SK-N-SH (cell line): Measurements from ENCODE around the gene MLKL. TPM values are rescaled to one million over a fixed set of nuclear protein-coding genes. Genes with fewer than 3 reads are reported as not detected.

Experiments used
- CTCF ChIA-PET: fragments of 300-600, 350-600 bp; formaldehyde crosslinking; extraction: SDS; loops from one replicate; lab custom pipeline; 2021; lab: Yijun Ruan, JAX
- POLR2A ChIA-PET: fragments of 350-600 bp; sonication (Branson Sonifier 250); formaldehyde crosslinking; extraction: SDS; loops from one replicate; lab custom pipeline; 2020; ENCODE audit warnings: antibody characterized with exemption, inconsistent platforms; lab: Yijun Ruan, JAX
- DNase-seq: peaks from one replicate; pipeline ENCODE4 v3.0.0; 2012
- H2AFZ ChIP-seq: fragments of 200-600 bp; sonication (generic); 2 replicates; pipeline ENCODE4 v1.8.1; 2016; ENCODE audit warnings: antibody characterized with exemption, mild to moderate bottlenecking, low read depth
- H3F3A ChIP-seq: fragments of 200-600 bp; sonication (generic); replicated peaks from 2 replicates; pipeline ENCODE3; 2016; ENCODE audit warnings: antibody characterized with exemption, mild to moderate bottlenecking; ENCODE audit not compliant: insufficient read depth
- H3K27ac ChIP-seq, 2 experiments: fragments of 200-500 bp in 1 of 2; fragments of 200-600 bp in 1 of 2; sonication (Bioruptor generic) in 1 of 2; sonication (generic), shearing (Covaris generic) in 1 of 2; 2 replicates each; pipeline versions ENCODE4 v1.5.1 to v1.6.1; 2014 to 2016; ENCODE audit warnings: low read depth in 2 of 2, inconsistent platforms in 1 of 2, low read length in 1 of 2, mild to moderate bottlenecking in 1 of 2, mixed read lengths in 1 of 2
- H3K27me3 ChIP-seq: fragments of 200-600 bp; sonication (generic), shearing (Covaris generic); 2 replicates; pipeline ENCODE4 v1.6.1; 2016; ENCODE audit warnings: mixed run types; ENCODE audit not compliant: insufficient read depth
- H3K36me3 ChIP-seq, 2 experiments: fragments of 200-500 bp in 1 of 2; fragments of 200-600 bp in 1 of 2; sonication (Bioruptor generic) in 1 of 2; sonication (generic) in 1 of 2; replicated peaks in 1 of 2; 2 replicates each; pipeline versions ENCODE3 to v1.5.1; 2014 to 2016; ENCODE audit warnings: low read length in 1 of 2, mild to moderate bottlenecking in 1 of 2; ENCODE audit not compliant: insufficient read depth in 2 of 2, control insufficient read depth in 1 of 2
- H3K4me1 ChIP-seq, 2 experiments: fragments of 200-500 bp in 1 of 2; fragments of 200-600 bp in 1 of 2; sonication (Bioruptor generic) in 1 of 2; sonication (generic), shearing (Covaris generic) in 1 of 2; 2 replicates each; pipeline versions ENCODE4 v1.5.1 to v1.6.1; 2014 to 2016; ENCODE audit warnings: low read depth in 1 of 2, low read length in 1 of 2, mixed run types in 1 of 2; ENCODE audit not compliant: insufficient read depth in 2 of 2, control insufficient read depth in 1 of 2
- H3K4me2 ChIP-seq: fragments of 200-600 bp; sonication (generic), shearing (Covaris generic); 2 replicates; pipeline ENCODE4 v1.6.1; 2017; ENCODE audit warnings: mixed run types
- H3K4me3 ChIP-seq, 2 experiments: fragments of 200-500 bp in 1 of 2; fragments of 200-600 bp in 1 of 2; sonication (Bioruptor generic) in 1 of 2; sonication (generic), shearing (Covaris generic) in 1 of 2; 2 replicates each; pipeline versions ENCODE4 v1.5.1 to v1.8.1; 2014 to 2016; ENCODE audit warnings: low read depth in 2 of 2, inconsistent platforms in 1 of 2, low read length in 1 of 2, mild to moderate bottlenecking in 1 of 2, mixed read lengths in 1 of 2, moderate library complexity in 1 of 2
- H3K79me2 ChIP-seq: fragments of 200-600 bp; sonication (generic); 2 replicates; pipeline ENCODE4 v1.8.1; 2017; ENCODE audit warnings: mild to moderate bottlenecking; ENCODE audit not compliant: insufficient read depth
- H3K9ac ChIP-seq: fragments of 200-600 bp; sonication (generic); 2 replicates; pipeline ENCODE4 v1.6.1; 2017; ENCODE audit warnings: mixed run types
- H3K9me2 ChIP-seq: fragments of 200-600 bp; sonication (generic); 2 replicates; pipeline ENCODE4 v1.6.1; 2017; ENCODE audit warnings: mixed run types
- H3K9me3 ChIP-seq: fragments of 200-600 bp; sonication (generic); 2 replicates; pipeline ENCODE4 v1.6.1; 2017; ENCODE audit warnings: mixed run types, mild to moderate bottlenecking, moderate library complexity
- H4K20me1 ChIP-seq: fragments of 200-600 bp; sonication (generic); 2 replicates; pipeline ENCODE4 v1.6.1; 2017; ENCODE audit warnings: mild to moderate bottlenecking, mixed run types; ENCODE audit not compliant: insufficient read depth
- CHD2 ChIP-seq: fragments of 150-350 bp; IDR thresholded peaks from 2 replicates; pipeline ENCODE4 v1.6.1; 2018; ENCODE audit warnings: low read length; ENCODE audit not compliant: partially characterized antibody
- CTCF ChIP-seq: fragments of 200-600 bp; sonication (generic); IDR thresholded peaks from 2 replicates; pipeline ENCODE4 v1.6.1; 2017; ENCODE audit warnings: antibody characterized with exemption, mild to moderate bottlenecking, moderate library complexity
- ELF1 ChIP-seq: IDR thresholded peaks from 2 replicates; pipeline ENCODE4 v1.4.0; 2012
- EZH2phosphoT487 ChIP-seq: fragments of 200-600 bp; sonication (generic); IDR thresholded peaks from 2 replicates; pipeline ENCODE4 v1.6.1; 2017; ENCODE audit warnings: low read depth, mixed run types, mild to moderate bottlenecking, antibody characterized with exemption, moderate library complexity, borderline replicate concordance
- FOXJ3 ChIP-seq: sonication (generic); formaldehyde crosslinking; IDR thresholded peaks from 2 replicates; pipeline ENCODE4 v1.5.1; 2020; ENCODE audit warnings: mild to moderate bottlenecking, missing genetic modification reagents
- GABPA ChIP-seq: IDR thresholded peaks from 2 replicates; pipeline ENCODE4 v1.4.0; 2012; ENCODE audit warnings: low read depth, mild to moderate bottlenecking
- IRF3 ChIP-seq: fragments of 150-350 bp; IDR thresholded peaks from 2 replicates; pipeline ENCODE4 v1.6.1; 2016; ENCODE audit warnings: mild to moderate bottlenecking, low read depth, low read length
- JUND ChIP-seq: IDR thresholded peaks from 2 replicates; pipeline ENCODE4 v1.4.0; 2012
- MXI1 ChIP-seq: IDR thresholded peaks from 2 replicates; pipeline ENCODE4 v1.6.1; 2012; ENCODE audit warnings: mild to moderate bottlenecking, low read depth, low read length, improper control_type of control experiment
- POLR2AphosphoS5 ChIP-seq: IDR thresholded peaks from 2 replicates; pipeline ENCODE4 v1.6.1; 2012; ENCODE audit warnings: low read depth, low read length
- RAD21 ChIP-seq: IDR thresholded peaks from 2 replicates; pipeline ENCODE4 v1.6.1; 2012; ENCODE audit warnings: mild to moderate bottlenecking, low read length
- RCOR1 ChIP-seq: fragments of 150-350 bp; IDR thresholded peaks from 2 replicates; pipeline ENCODE4 v1.6.1; 2017; ENCODE audit warnings: antibody characterized with exemption, low read length
- REST ChIP-seq: IDR thresholded peaks from 2 replicates; pipeline ENCODE4 v1.6.1; 2012; ENCODE audit warnings: mild to moderate bottlenecking, low read depth, low read length, moderate library complexity
- RFX5 ChIP-seq: IDR thresholded peaks from 2 replicates; pipeline ENCODE4 v1.6.1; 2012; ENCODE audit warnings: mild to moderate bottlenecking, improper control_type of control experiment, low read length
- SMC3 ChIP-seq: IDR thresholded peaks from 2 replicates; pipeline ENCODE4 v1.6.1; 2012; ENCODE audit warnings: low read depth, low read length, improper control_type of control experiment
- TEAD4 ChIP-seq: IDR thresholded peaks from 2 replicates; pipeline ENCODE4 v1.4.0; 2012; ENCODE audit warnings: mild to moderate bottlenecking, borderline replicate concordance; ENCODE audit not compliant: insufficient read depth
- USF1 ChIP-seq: IDR thresholded peaks from 2 replicates; pipeline ENCODE4 v1.4.0; 2012; ENCODE audit warnings: low read depth, borderline replicate concordance
- YY1 ChIP-seq: IDR thresholded peaks from 2 replicates; pipeline ENCODE4 v1.4.0; 2012; ENCODE audit warnings: low read depth, mild to moderate bottlenecking
- WGBS: methylation state at CpG from one replicate; pipeline ENCODE4 v1.1.6; 2017; ENCODE audit warnings: low lambda C conversion rate; 5-methylcytosine and 5-hydroxymethylcytosine counted together
- polyA plus RNA-seq, 3 experiments: library from polyadenylated mRNA; depleted of rRNA; stranded (reverse); fragments of >200 nt; gene quantifications; 2 replicates each; pipeline ENCODE4 v1.2.3, GENCODE V29; 2012

Gene MLKL
- polyA plus RNA-seq, 1 of the 3 experiments (the other 2 are of a cell fraction), result 3.6 TPM

- Histone ChIP-seq H3F3A (peaks cover 38% of the 10 kb centered on the region), H4K20me1 (peaks cover 24% of the 10 kb centered on the region; the same call in 1 of the 2 replicates), H3K27ac (peak overlapping the region in 1 of 2 experiments; percentile 34; a peak in 1 of 4 replicates), H3K9me3 (no peaks in the 10 kb centered on the region), H3K79me2 (peaks cover 98% of the 10 kb centered on the region), H3K4me1 (no peaks in the 10 kb centered on the region), H3K9ac (no peak overlapping the region), H3K4me3 (no peak overlapping the region), H3K9me2 (no peaks in the 10 kb centered on the region), H3K4me2 (no peak overlapping the region), H3K36me3 (peaks cover 28 to 66% of the 10 kb centered on the region in 2 experiments), H2AFZ (no peak overlapping the region), H3K27me3 (no peaks in the 10 kb centered on the region)
- ChIA-PET CTCF (interaction anchor here (0.8 to 4.0 kb wide), 24 partner anchors 10 to 341 kb away, joined by 3 to 37 read pairs (median 4); partner anchors contain the start of genes MLKL and RFWD3), POLR2A (no interaction called here)
- no peak for TF ChIP-seq ELF1
- TF ChIP-seq RAD21, result peak; percentile 22; the same call in 1 of the 2 replicates
- TF ChIP-seq POLR2AphosphoS5, result no peak
- no peak for TF ChIP-seq TEAD4
- no peak for TF ChIP-seq JUND
- peak; percentile 81 for TF ChIP-seq CTCF
- TF ChIP-seq SMC3, result no peak
- peak; percentile 31 for DNase-seq
- WGBS, result 69% methylated on average over 6 of the region's 6 CpGs
Measured at GRCh38 chr16:74650966-74651567, 49.6 kb downstream of the MLKL start.

GRCh38 chr16:74649839-74650504 lies 50.7 kb downstream of the MLKL start:
- H3K9me3 ChIP-seq, result no peaks in the 10 kb centered on the region
- CTCF ChIA-PET, result interaction anchor here (0.9 to 4.0 kb wide), 8 partner anchors 10 to 213 kb away, joined by 3 to 37 read pairs (median 4); no protein-coding TSS in a partner anchor
- no peak overlapping the region for H3K9ac ChIP-seq
- H3K9me2 ChIP-seq, result no peaks in the 10 kb centered on the region
- H3K27ac ChIP-seq, result 0 out of 4 replicates have a peak overlapping the region, but pooled peaks of 1 of the 2 experiments have one; percentile 3
- H3F3A ChIP-seq, result peaks cover 34% of the 10 kb centered on the region
- peaks cover 98% of the 10 kb centered on the region for H3K79me2 ChIP-seq
- H4K20me1 ChIP-seq, result peaks cover 23% of the 10 kb centered on the region; the same call in 1 of the 2 replicates
- TF ChIP-seq IRF3, result no peak
- TF ChIP-seq REST, result no peak
- TF ChIP-seq MXI1, result no peak
- TF ChIP-seq SMC3, result no peak
- TF ChIP-seq EZH2phosphoT487, result no peak
- no peak for TF ChIP-seq GABPA
- TF ChIP-seq YY1, result no peak
- no peak for TF ChIP-seq CHD2
- TF ChIP-seq RAD21, result no peak
- no peak for TF ChIP-seq USF1
- no peak for TF ChIP-seq RFX5
- no peak for TF ChIP-seq POLR2AphosphoS5
- TF ChIP-seq RCOR1, result no peak
- TF ChIP-seq FOXJ3 (CRISPR knock-in tag), result no peak
- TF ChIP-seq, all 33 proteins: peak for 0
- Histone ChIP-seq H3K27me3 (no peaks in the 10 kb centered on the region), H3K4me3 (no peak overlapping the region), H3K36me3 (peaks cover 33 to 68% of the 10 kb centered on the region in 2 experiments), H3K4me1 (no peaks in the 10 kb centered on the region), H3K4me2 (no peak overlapping the region), H2AFZ (no peak overlapping the region)
- WGBS, result 89% methylated on average over 1 of the region's 1 CpG
- POLR2A ChIA-PET, result interaction anchor here (0.6 kb wide), 1 partner anchor 18 kb away, joined by 3 read pairs; no protein-coding TSS in a partner anchor
- DNase-seq, result no peak
